ENCODE measurements around the gene ATRNL1.
"Not testable (repeated sequence)": the region's sequence is repeated elsewhere in the genome, so short reads cannot be mapped to it uniquely, and the experiment has no call there.

ATRNL1 gene

GRCh38 chr10:115171392-115171960, 78.3 kb downstream of the ATRNL1 start:
- ChIA-PET POLR2A (no interaction called here), CTCF (interaction anchor here (1.0 kb wide), 1 partner anchor 1117 kb away, joined by 5 read pairs; no protein-coding TSS in a partner anchor)
- TF ChIP-seq LEF1 (IDR thresholded peaks at IDR 0.05; ENCODE audit: borderline replicate concordance) (no peak), FOXK2 (IDR thresholded peaks at IDR 0.05) (no peak), ELF4 (IDR thresholded peaks at IDR 0.05) (no peak)
- DNase-seq (ENCODE audit: extremely low spot score): peak; percentile 14

GRCh38 chr10:115173915-115174443, 80.8 kb downstream of the ATRNL1 start:
- no peak for DNase-seq (ENCODE audit: extremely low spot score)
- ChIA-PET POLR2A (no interaction called here), CTCF (interaction anchor here (0.7 kb wide), 1 partner anchor 66 kb away, joined by 4 read pairs; no protein-coding TSS in a partner anchor)
- TF ChIP-seq ELF4 (IDR thresholded peaks at IDR 0.05) (no peak), ARNT (IDR thresholded peaks at IDR 0.05) (no peak), ZNF384 (IDR thresholded peaks at IDR 0.05) (no peak), L3MBTL2 (conservative IDR thresholded peaks at IDR 0.05) (no peak), FOXM1 (IDR thresholded peaks at IDR 0.05; ENCODE audit: borderline replicate concordance) (no peak), BHLHE40 (IDR thresholded peaks at IDR 0.05; ENCODE audit: borderline replicate concordance) (no peak), PKNOX1 (IDR thresholded peaks at IDR 0.05) (no peak), LEF1 (IDR thresholded peaks at IDR 0.05; ENCODE audit: borderline replicate concordance) (no peak), NFRKB (IDR thresholded peaks at IDR 0.05) (no peak), SP1 (IDR thresholded peaks at IDR 0.05) (no peak)

- CTCF ChIA-PET; POLR2A ChIA-PET; DNase-seq (ENCODE audit: extremely low spot score): not testable (repeated sequence)
Observed at GRCh38 chr10:115207276-115207675, 114.1 kb downstream of the ATRNL1 start.

DNA sequence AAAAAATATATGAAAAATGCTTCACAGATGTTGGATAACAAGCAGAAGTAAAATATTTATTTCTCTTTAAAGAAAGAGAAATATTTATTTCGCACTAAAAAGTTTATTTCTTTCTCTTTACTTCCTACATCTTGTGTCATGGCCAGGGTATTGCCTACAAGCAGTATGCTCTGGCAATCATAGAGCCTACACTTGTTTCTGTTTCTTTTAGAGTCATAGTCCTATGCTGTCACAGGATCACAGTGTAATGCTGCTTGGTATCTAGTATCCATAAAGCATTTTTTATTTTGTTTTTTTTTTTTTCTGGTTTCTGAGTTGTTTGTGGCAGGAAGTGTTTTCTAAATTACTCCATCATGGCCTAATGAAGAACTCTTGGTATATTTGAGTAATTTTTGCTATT, 116.0 kb downstream of the ATRNL1 start:
- TF ChIP-seq SUZ12 (IDR thresholded peaks at IDR 0.05): no peak
- no peak for TF ChIP-seq FOXA1 (IDR thresholded peaks at IDR 0.05)
- no peak for TF ChIP-seq BHLHE40 (IDR thresholded peaks at IDR 0.05; ENCODE audit: borderline replicate concordance)
- TF ChIP-seq FOXM1 (IDR thresholded peaks at IDR 0.05; ENCODE audit: borderline replicate concordance): no peak
- TF ChIP-seq LEF1 (IDR thresholded peaks at IDR 0.05; ENCODE audit: borderline replicate concordance): no peak
- no peak for TF ChIP-seq NFRKB (IDR thresholded peaks at IDR 0.05)
- TF ChIP-seq FOXK2 (IDR thresholded peaks at IDR 0.05): no peak
- TF ChIP-seq ZNF384 (IDR thresholded peaks at IDR 0.05): no peak
- no peak for TF ChIP-seq SP1 (IDR thresholded peaks at IDR 0.05)
- DNase-seq (ENCODE audit: extremely low spot score): no peak
- CTCF ChIA-PET: no interaction called here
- POLR2A ChIA-PET: no interaction called here

- POLR2A ChIA-PET: no interaction called here
- TF ChIP-seq CTBP1 (IDR thresholded peaks at IDR 0.05; ENCODE audit: borderline replicate concordance): no peak
- TF ChIP-seq FOXM1 (IDR thresholded peaks at IDR 0.05; ENCODE audit: borderline replicate concordance): no peak
- TF ChIP-seq TARDBP (IDR thresholded peaks at IDR 0.05): no peak
- TF ChIP-seq LEF1 (IDR thresholded peaks at IDR 0.05; ENCODE audit: borderline replicate concordance): no peak
- no peak for TF ChIP-seq FOXK2 (IDR thresholded peaks at IDR 0.05)
- no peak for TF ChIP-seq ELF4 (IDR thresholded peaks at IDR 0.05)
- no peak for TF ChIP-seq SUZ12 (IDR thresholded peaks at IDR 0.05)
- TF ChIP-seq FOXA1 (IDR thresholded peaks at IDR 0.05): no peak
- no peak for TF ChIP-seq NFRKB (IDR thresholded peaks at IDR 0.05)
- no peak for TF ChIP-seq PKNOX1 (IDR thresholded peaks at IDR 0.05)
- no peak for TF ChIP-seq BHLHE40 (IDR thresholded peaks at IDR 0.05; ENCODE audit: borderline replicate concordance)
- CTCF ChIA-PET: no interaction called here
- DNase-seq (ENCODE audit: extremely low spot score): no peak
Observed at GRCh38 chr10:115214829-115215228, 121.7 kb downstream of the ATRNL1 start.

DNA sequence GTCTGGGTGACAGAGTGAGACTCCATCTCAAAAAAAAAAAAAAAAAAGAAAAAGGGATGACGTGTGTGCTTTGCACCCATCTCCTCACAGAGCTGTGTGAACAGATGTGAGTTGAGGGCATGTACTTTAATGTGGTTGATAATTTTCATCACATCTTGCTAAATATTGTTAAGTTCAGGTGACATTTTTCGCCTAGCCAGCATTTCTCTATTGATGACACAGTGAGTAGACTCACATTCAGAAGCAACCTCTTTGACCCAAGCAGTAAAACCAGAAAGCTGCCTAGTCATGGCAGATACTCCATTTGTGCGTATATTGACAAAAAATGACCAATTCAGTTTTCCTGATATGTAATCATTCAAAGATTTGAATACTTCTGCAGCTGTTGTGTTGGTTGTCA, 126.0 kb downstream of the ATRNL1 start:
- ChIA-PET CTCF (interaction anchor here (0.6 kb wide), 1 partner anchor 102 kb away, joined by 4 read pairs; no protein-coding TSS in a partner anchor), POLR2A (no interaction called here)
- TF ChIP-seq ARNT (IDR thresholded peaks at IDR 0.05) (no peak), ZNF384 (IDR thresholded peaks at IDR 0.05) (no peak), FOXK2 (IDR thresholded peaks at IDR 0.05) (no peak), L3MBTL2 (conservative IDR thresholded peaks at IDR 0.05) (no peak), SUZ12 (IDR thresholded peaks at IDR 0.05) (no peak), FOXA1 (IDR thresholded peaks at IDR 0.05) (no peak), FOXM1 (IDR thresholded peaks at IDR 0.05; ENCODE audit: borderline replicate concordance) (no peak), CTBP1 (IDR thresholded peaks at IDR 0.05; ENCODE audit: borderline replicate concordance) (no peak), NFRKB (IDR thresholded peaks at IDR 0.05) (no peak), BHLHE40 (IDR thresholded peaks at IDR 0.05; ENCODE audit: borderline replicate concordance) (no peak), TARDBP (IDR thresholded peaks at IDR 0.05) (no peak), SP1 (IDR thresholded peaks at IDR 0.05) (no peak), HDGF (IDR thresholded peaks at IDR 0.05; ENCODE audit: borderline replicate concordance) (no peak), ELF4 (IDR thresholded peaks at IDR 0.05) (no peak), PKNOX1 (IDR thresholded peaks at IDR 0.05) (no peak), LEF1 (IDR thresholded peaks at IDR 0.05; ENCODE audit: borderline replicate concordance) (no peak)
- DNase-seq (ENCODE audit: extremely low spot score): no peak

GRCh38 chr10:115222039-115222438, 128.9 kb downstream of the ATRNL1 start:
- CTCF ChIA-PET: no interaction called here
- TF ChIP-seq L3MBTL2 (conservative IDR thresholded peaks at IDR 0.05): no peak
- TF ChIP-seq HDGF (IDR thresholded peaks at IDR 0.05; ENCODE audit: borderline replicate concordance): no peak
- no peak for TF ChIP-seq BHLHE40 (IDR thresholded peaks at IDR 0.05; ENCODE audit: borderline replicate concordance)
- no peak for TF ChIP-seq FOXM1 (IDR thresholded peaks at IDR 0.05; ENCODE audit: borderline replicate concordance)
- no peak for TF ChIP-seq ARNT (IDR thresholded peaks at IDR 0.05)
- TF ChIP-seq SUZ12 (IDR thresholded peaks at IDR 0.05): no peak
- no peak for TF ChIP-seq TARDBP (IDR thresholded peaks at IDR 0.05)
- POLR2A ChIA-PET: no interaction called here
- DNase-seq (ENCODE audit: extremely low spot score): no peak
